ENCODE results near the gene PAX4.
"Not testable (repeated sequence)": the region's sequence is repeated elsewhere in the genome, so short reads cannot be mapped to it uniquely, and the experiment has no call there.

Gene PAX4

GRCh38 chr7:127585044-127585953 lies 32.6 kb downstream of the PAX4 start, which contains the start of gene GCC1:
GCC1 (minus strand) TSS chr7:127585596; CDS start chr7:127585182, 414 bp downstream.
- peak; percentile 88 for DNase-seq (ENCODE audit: low read depth)

GRCh38 chr7:127584648-127585043 lies 33.3 kb downstream of the PAX4 start:
- DNase-seq (ENCODE audit: low read depth) = no peak

- no peak for DNase-seq (ENCODE audit: low read depth)
Observed at GRCh38 chr7:127582361-127582760, 35.6 kb downstream of the PAX4 start.

GRCh38 chr7:127581716-127582115 lies 36.2 kb downstream of the PAX4 start:
- DNase-seq (ENCODE audit: low read depth) = no peak

GRCh38 chr7:127580612-127581011 lies 37.3 kb downstream of the PAX4 start:
- DNase-seq (ENCODE audit: low read depth) = no peak

GRCh38 chr7:127578711-127579275 lies 39.1 kb downstream of the PAX4 start:
- no peak for DNase-seq (ENCODE audit: low read depth)

- DNase-seq (ENCODE audit: low read depth) = no peak
Observed at GRCh38 chr7:127578036-127578684, 39.8 kb downstream of the PAX4 start.

- no peak for DNase-seq (ENCODE audit: low read depth)
Observed at GRCh38 chr7:127571741-127572505, 46.0 kb downstream of the PAX4 start.

- DNase-seq (ENCODE audit: low read depth) = not testable (repeated sequence)
Observed at GRCh38 chr7:127568034-127568433, 49.9 kb downstream of the PAX4 start.

GRCh38 chr7:127566242-127566641 lies 51.7 kb downstream of the PAX4 start:
- DNase-seq (ENCODE audit: low read depth) = no peak
